ENCODE measurements around the gene MT2A. TPM values are rescaled to one million over a fixed set of nuclear protein-coding genes. Genes with fewer than 3 reads are reported as not detected.

The MT2A gene
- total and polyA plus RNA-seq, 2 of the 13 experiments (the other 11 are each of a cell fraction or from before 2014, with no cell fraction given): 135 to 371 TPM

DNA sequence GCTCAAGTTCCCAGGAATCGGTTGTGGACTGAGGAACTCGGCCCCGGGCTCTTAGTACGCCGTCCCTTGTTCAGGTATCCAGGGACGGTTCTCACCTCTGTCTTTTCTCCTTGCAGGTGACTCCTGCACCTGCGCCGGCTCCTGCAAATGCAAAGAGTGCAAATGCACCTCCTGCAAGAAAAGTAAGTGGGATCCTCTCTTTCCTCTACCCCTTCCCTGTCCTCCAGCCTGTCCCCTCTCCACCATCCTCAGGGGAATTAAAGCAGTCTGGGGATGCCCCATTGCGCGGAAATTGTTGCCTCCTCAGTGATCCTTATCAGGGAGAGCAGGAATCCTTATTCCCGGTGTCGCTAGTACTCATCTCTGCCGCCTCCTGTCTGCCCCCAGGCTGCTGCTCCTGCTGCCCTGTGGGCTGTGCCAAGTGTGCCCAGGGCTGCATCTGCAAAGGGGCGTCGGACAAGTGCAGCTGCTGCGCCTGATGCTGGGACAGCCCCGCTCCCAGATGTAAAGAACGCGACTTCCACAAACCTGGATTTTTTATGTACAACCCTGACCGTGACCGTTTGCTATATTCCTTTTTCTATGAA, 585 bp downstream of the MT2A start (continued):
- TF ChIP-seq, protein P1, sequence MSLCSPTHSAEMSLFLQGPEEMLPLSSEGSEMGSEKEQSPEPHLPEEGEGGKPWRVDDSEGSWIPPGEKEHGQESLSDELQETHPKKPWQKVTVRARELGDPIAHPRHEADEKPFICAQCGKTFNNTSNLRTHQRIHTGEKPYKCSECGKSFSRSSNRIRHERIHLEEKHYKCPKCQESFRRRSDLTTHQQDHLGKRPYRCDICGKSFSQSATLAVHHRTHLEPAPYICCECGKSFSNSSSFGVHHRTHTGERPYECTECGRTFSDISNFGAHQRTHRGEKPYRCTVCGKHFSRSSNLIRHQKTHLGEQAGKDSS (CRISPR knock-in tag; IDR thresholded peaks at IDR 0.05; ENCODE audit: borderline replicate concordance, low read depth): peak; percentile 33; the same call in 1 of the 2 replicates
- TF ChIP-seq ZZZ3 (CRISPR knock-in tag; IDR thresholded peaks at IDR 0.05; ENCODE audit: borderline replicate concordance) (no peak), ZNF570 (CRISPR knock-in tag; IDR thresholded peaks at IDR 0.05; ENCODE audit: borderline replicate concordance) (no peak), ZNF468 (CRISPR knock-in tag; IDR thresholded peaks at IDR 0.05) (no peak), PITX1 (CRISPR knock-in tag; IDR thresholded peaks at IDR 0.05) (no peak), ATF7-NPFF (CRISPR knock-in tag; IDR thresholded peaks at IDR 0.05; ENCODE audit: low read depth) (peak; percentile 39; the same call in 1 of the 2 replicates), ARHGAP35 (CRISPR knock-in tag; IDR thresholded peaks at IDR 0.05; ENCODE audit: borderline replicate concordance) (peak; percentile 15; the same call in 1 of the 2 replicates), GPN1 (CRISPR knock-in tag; IDR thresholded peaks at IDR 0.05; ENCODE audit: borderline replicate concordance) (no peak), ZNF143 (CRISPR knock-in tag; IDR thresholded peaks at IDR 0.05) (no peak), SIN3A (IDR thresholded peaks at IDR 0.05; ENCODE audit: borderline replicate concordance, low read depth, low read length) (0 out of 2 replicates have a peak, but pooled peaks have one; percentile 10), NFIB (CRISPR knock-in tag; IDR thresholded peaks at IDR 0.05; ENCODE audit: borderline replicate concordance) (no peak)
- TF ChIP-seq, protein P2, sequence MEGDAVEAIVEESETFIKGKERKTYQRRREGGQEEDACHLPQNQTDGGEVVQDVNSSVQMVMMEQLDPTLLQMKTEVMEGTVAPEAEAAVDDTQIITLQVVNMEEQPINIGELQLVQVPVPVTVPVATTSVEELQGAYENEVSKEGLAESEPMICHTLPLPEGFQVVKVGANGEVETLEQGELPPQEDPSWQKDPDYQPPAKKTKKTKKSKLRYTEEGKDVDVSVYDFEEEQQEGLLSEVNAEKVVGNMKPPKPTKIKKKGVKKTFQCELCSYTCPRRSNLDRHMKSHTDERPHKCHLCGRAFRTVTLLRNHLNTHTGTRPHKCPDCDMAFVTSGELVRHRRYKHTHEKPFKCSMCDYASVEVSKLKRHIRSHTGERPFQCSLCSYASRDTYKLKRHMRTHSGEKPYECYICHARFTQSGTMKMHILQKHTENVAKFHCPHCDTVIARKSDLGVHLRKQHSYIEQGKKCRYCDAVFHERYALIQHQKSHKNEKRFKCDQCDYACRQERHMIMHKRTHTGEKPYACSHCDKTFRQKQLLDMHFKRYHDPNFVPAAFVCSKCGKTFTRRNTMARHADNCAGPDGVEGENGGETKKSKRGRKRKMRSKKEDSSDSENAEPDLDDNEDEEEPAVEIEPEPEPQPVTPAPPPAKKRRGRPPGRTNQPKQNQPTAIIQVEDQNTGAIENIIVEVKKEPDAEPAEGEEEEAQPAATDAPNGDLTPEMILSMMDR (CRISPR knock-in tag; IDR thresholded peaks at IDR 0.05): 0 out of 2 replicates have a peak, but pooled peaks have one; percentile 9
